A549 (cell line): ENCODE data around the gene UXS1. TPM values are rescaled to one million over a fixed set of nuclear protein-coding genes. Genes with fewer than 3 reads are reported as not detected.

Experiments used
- ATAC-seq, 2 experiments: fragments of 200-7000 bp in 1 of 2; fragments of >200 bp in 1 of 2; cut with Nextera tagmentation in 1 of 2; cut with Tn5 transposase in 1 of 2; 3 replicates each; pipeline versions ENCODE4 v1.8.0 to v1.9.1; 2018 to 2020; ENCODE audit warnings: mild to moderate bottlenecking in 1 of 2, moderate library complexity in 1 of 2
- CTCF ChIA-PET: fragments of 300-600 bp; sonication (Branson Sonifier 250); formaldehyde crosslinking; extraction: SDS; loops from one replicate; lab custom pipeline; 2021; ENCODE audit warnings: antibody characterized with exemption, inconsistent platforms; lab: Yijun Ruan, JAX
- POLR2A ChIA-PET: fragments of 350-600 bp; formaldehyde crosslinking; extraction: SDS; loops from one replicate; lab custom pipeline; 2021; ENCODE audit warnings: antibody characterized with exemption, inconsistent platforms; lab: Yijun Ruan, JAX
- DNase-seq, 2 experiments: peaks; one replicate each; pipeline versions ENCODE4 v3.0.0 to v3.0.0-alpha.2; 2011 to 2016; ENCODE audit warnings: low read depth in 1 of 2, low spot score in 1 of 2
- FAIRE-seq: peaks from 2 replicates; lab custom pipeline; 2011; peaks lifted over from hg19 to GRCh38; lab: Jason Lieb, UNC
- H3K27ac ChIP-seq, 2 experiments: fragments of >200 bp; sonication (Bioruptor Twin); formaldehyde crosslinking; 3 replicates each; pipeline ENCODE4 v1.5.1; 2016 to 2017
- H3K4me1 ChIP-seq: fragments of >200 bp; sonication (Bioruptor Twin); formaldehyde crosslinking; 3 replicates; pipeline ENCODE4 v1.6.1; 2016
- H3K4me2 ChIP-seq: fragments of >200 bp; sonication (Bioruptor Twin); formaldehyde crosslinking; 3 replicates; pipeline ENCODE4 v1.6.1; 2016
- H3K4me3 ChIP-seq: fragments of >200 bp; sonication (Bioruptor Twin); formaldehyde crosslinking; 3 replicates; pipeline ENCODE4 v1.5.1; 2016
- H3K9me3 ChIP-seq: fragments of >200 bp; sonication (Bioruptor Twin); formaldehyde crosslinking; 3 replicates; pipeline ENCODE4 v1.6.1; 2016
- BHLHE40 ChIP-seq: IDR thresholded peaks from 2 replicates; pipeline ENCODE4 v1.6.1; 2012; ENCODE audit warnings: low read depth, low read length, inconsistent platforms
- CBX8 ChIP-seq: fragments of 200-600 bp; sonication (generic); IDR thresholded peaks from 2 replicates; pipeline ENCODE4 v1.6.1; 2016
- CHD4 ChIP-seq: fragments of 200-600 bp; sonication (generic); IDR thresholded peaks from 2 replicates; pipeline ENCODE4 v1.6.1; 2016; ENCODE audit warnings: antibody characterized with exemption, mild to moderate bottlenecking, borderline replicate concordance
- EHMT2 ChIP-seq: fragments of 200-600 bp; sonication (generic); IDR thresholded peaks from 2 replicates; pipeline ENCODE4 v1.6.1; 2016; ENCODE audit warnings: antibody characterized with exemption, low read depth, mild to moderate bottlenecking, moderate library complexity
- EP300 ChIP-seq, 2 experiments: fragments of >200 bp; sonication (Bioruptor Twin); formaldehyde crosslinking; IDR thresholded peaks; 2 replicates in 1 of 2; 3 replicates in 1 of 2; pipeline ENCODE4 v1.6.1; 2016 to 2017
- FOSB ChIP-seq: fragments of 250-450 bp; sonication (Bioruptor Pico); IDR thresholded peaks from 2 replicates; pipeline ENCODE4 v1.5.0; 2020; ENCODE audit warnings: mild to moderate bottlenecking, moderate library complexity
- FOSL2 ChIP-seq, 2 experiments: fragments of 450-650 bp in 1 of 2; fragments of >200 bp in 1 of 2; sonication (Bioruptor Twin) in 1 of 2; formaldehyde crosslinking; IDR thresholded peaks; 2 replicates each; pipeline versions ENCODE4 v1.5.0 to v1.6.1; 2016 to 2020; ENCODE audit warnings: mild to moderate bottlenecking in 1 of 2, moderate library complexity in 1 of 2
- FOXS1 ChIP-seq: fragments of 250-450 bp; sonication (Bioruptor Pico); IDR thresholded peaks from 2 replicates; pipeline ENCODE4 v1.5.0; 2020; ENCODE audit warnings: mild to moderate bottlenecking, moderate library complexity
- GATA3 ChIP-seq: IDR thresholded peaks from 2 replicates; pipeline ENCODE4 v1.6.1; 2012; ENCODE audit warnings: borderline replicate concordance
- HDAC2 ChIP-seq: fragments of 200-600 bp; sonication (generic); IDR thresholded peaks from 2 replicates; pipeline ENCODE4 v1.6.1; 2016
- HEYL ChIP-seq: fragments of 250-450 bp; sonication (Bioruptor Pico); IDR thresholded peaks from 2 replicates; pipeline ENCODE4 v1.8.0; 2021; ENCODE audit warnings: mild to moderate bottlenecking, moderate library complexity
- HOXA7 ChIP-seq: fragments of 250-450 bp; sonication (Bioruptor Pico); IDR thresholded peaks from 2 replicates; pipeline ENCODE4 v1.5.0; 2020; ENCODE audit warnings: mild to moderate bottlenecking, moderate library complexity
- KDM5A ChIP-seq: fragments of 200-600 bp; sonication (generic); IDR thresholded peaks from 2 replicates; pipeline ENCODE4 v1.6.1; 2016; ENCODE audit warnings: antibody characterized with exemption, mild to moderate bottlenecking
- MAFK ChIP-seq: fragments of 450-650 bp; IDR thresholded peaks from 2 replicates; pipeline ENCODE4 v1.6.1; 2014; ENCODE audit not compliant: partially characterized antibody
- NPAS2 ChIP-seq: fragments of 250-450 bp; sonication (Bioruptor Pico); IDR thresholded peaks from 2 replicates; pipeline ENCODE4 v1.8.0; 2022; ENCODE audit warnings: mild to moderate bottlenecking, moderate library complexity, borderline replicate concordance
- PHF8 ChIP-seq: fragments of 200-600 bp; sonication (generic); IDR thresholded peaks from 2 replicates; pipeline ENCODE4 v1.6.1; 2016; ENCODE audit warnings: low read depth, mild to moderate bottlenecking, antibody characterized with exemption, moderate library complexity, borderline replicate concordance
- POLR2AphosphoS2 ChIP-seq: conservative IDR thresholded peaks from 2 replicates; pipeline ENCODE4 v1.6.1; 2012; ENCODE audit warnings: low read length, improper control_type of control experiment, inconsistent platforms
- RAD21 ChIP-seq, 2 experiments: fragments of >200 bp in 1 of 2; sonication (Bioruptor Twin) in 1 of 2; formaldehyde crosslinking in 1 of 2; IDR thresholded peaks in 1 of 2; conservative IDR thresholded peaks in 1 of 2; 2 replicates in 1 of 2; 3 replicates in 1 of 2; pipeline ENCODE4 v1.6.1; 2012 to 2018; ENCODE audit warnings: inconsistent platforms in 1 of 2
- RCOR1 ChIP-seq: fragments of 150-350 bp; IDR thresholded peaks from 2 replicates; pipeline ENCODE4 v1.6.1; 2014; ENCODE audit warnings: antibody characterized with exemption, low read length, low read depth
- RNF2 ChIP-seq: fragments of 200-600 bp; sonication (generic); IDR thresholded peaks from 2 replicates; pipeline ENCODE4 v1.6.1; 2016; ENCODE audit warnings: low read depth, mild to moderate bottlenecking, antibody characterized with exemption, moderate library complexity, borderline replicate concordance
- TP53 ChIP-seq: fragments of 250-450 bp; sonication (Bioruptor Pico); IDR thresholded peaks from 2 replicates; pipeline ENCODE4 v1.5.0; 2021; ENCODE audit warnings: mild to moderate bottlenecking, moderate library complexity
- ZNF302 ChIP-seq: fragments of 250-450 bp; sonication (Bioruptor Pico); IDR thresholded peaks from 2 replicates; pipeline ENCODE4 v1.9.0; 2021; ENCODE audit warnings: inconsistent platforms, mild to moderate bottlenecking, moderate library complexity
- WGBS: methylation state at CpG from one replicate; pipeline ENCODE4 v1.1.6; 2017; ENCODE audit errors: missing lambda C conversion rate; 5-methylcytosine and 5-hydroxymethylcytosine counted together
- polyA plus RNA-seq, 4 experiments: library from polyadenylated mRNA; depleted of rRNA in 3 of 4; stranded (reverse); fragments of >200 nt; fragmentation: RNase III in 1 of 4; extraction: RNeasy Plus Mini Kit Qiagen cat#74134 plus additional on column Dnase treatment in 1 of 4; gene quantifications; 2 replicates in 3 of 4; 3 replicates in 1 of 4; pipeline ENCODE4 v1.2.3, GENCODE V29; 2011 to 2017
- TF ChIP-seq, protein P1 (sequence below): fragments of >200 bp; sonication (Bioruptor Twin); formaldehyde crosslinking; IDR thresholded peaks from 3 replicates; pipeline ENCODE4 v1.6.1; 2016
- TF ChIP-seq, protein P2 (sequence below): fragments of 150-350 bp; IDR thresholded peaks from 2 replicates; pipeline ENCODE4 v1.6.1; 2014; ENCODE audit warnings: low read depth, mild to moderate bottlenecking, low read length
- TF ChIP-seq, protein P3 (sequence below): fragments of >200 bp; sonication (Bioruptor Twin); formaldehyde crosslinking; IDR thresholded peaks from 3 replicates; pipeline ENCODE4 v1.5.1; 2016
- TF ChIP-seq, protein P4 (sequence below): fragments of 450-650 bp; IDR thresholded peaks from 2 replicates; pipeline ENCODE4 v1.6.1; 2014; ENCODE audit warnings: antibody characterized with exemption

Gene UXS1
- polyA plus RNA-seq, 2 of the 4 experiments (the other 2 are of a cell fraction) = 50.5 to 53.2 TPM

DNA sequence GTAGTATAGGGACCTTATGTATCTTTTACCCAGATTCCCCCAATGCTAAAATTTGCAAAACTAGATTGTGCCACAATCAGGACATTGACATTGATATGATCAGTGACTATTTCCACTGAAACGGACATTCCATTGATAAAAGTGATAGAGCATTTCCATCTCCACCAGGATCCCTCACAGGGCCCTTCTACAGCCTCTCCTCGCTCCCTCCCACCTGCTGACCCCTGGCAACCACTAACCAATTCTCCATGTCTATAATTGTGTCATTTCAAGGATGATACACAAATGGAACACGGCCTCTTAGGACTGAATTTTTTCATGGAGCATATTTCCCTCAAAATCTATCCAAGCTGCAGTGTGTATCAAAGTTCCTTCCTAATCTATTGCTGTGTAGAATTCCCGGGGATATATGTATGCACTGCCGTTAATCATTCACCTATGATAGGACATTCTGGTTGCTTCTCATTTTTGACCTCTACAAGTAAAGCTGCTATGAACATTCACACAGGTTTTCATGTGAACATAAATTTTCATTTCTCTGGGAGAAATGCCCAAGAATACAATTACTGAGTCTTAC lies 67.3 kb downstream of the UXS1 start (continued):
- no peak for TF ChIP-seq FOSL2 (IDR thresholded peaks at IDR 0.05)
- TF ChIP-seq FOSL2 (CRISPR knock-in tag; IDR thresholded peaks at IDR 0.05) = no peak
- no peak for TF ChIP-seq CBX8
- TF ChIP-seq, protein P1, sequence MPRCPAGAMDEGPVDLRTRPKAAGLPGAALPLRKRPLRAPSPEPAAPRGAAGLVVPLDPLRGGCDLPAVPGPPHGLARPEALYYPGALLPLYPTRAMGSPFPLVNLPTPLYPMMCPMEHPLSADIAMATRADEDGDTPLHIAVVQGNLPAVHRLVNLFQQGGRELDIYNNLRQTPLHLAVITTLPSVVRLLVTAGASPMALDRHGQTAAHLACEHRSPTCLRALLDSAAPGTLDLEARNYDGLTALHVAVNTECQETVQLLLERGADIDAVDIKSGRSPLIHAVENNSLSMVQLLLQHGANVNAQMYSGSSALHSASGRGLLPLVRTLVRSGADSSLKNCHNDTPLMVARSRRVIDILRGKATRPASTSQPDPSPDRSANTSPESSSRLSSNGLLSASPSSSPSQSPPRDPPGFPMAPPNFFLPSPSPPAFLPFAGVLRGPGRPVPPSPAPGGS = no peak
- TF ChIP-seq TP53 (CRISPR knock-in tag) = no peak

DNA sequence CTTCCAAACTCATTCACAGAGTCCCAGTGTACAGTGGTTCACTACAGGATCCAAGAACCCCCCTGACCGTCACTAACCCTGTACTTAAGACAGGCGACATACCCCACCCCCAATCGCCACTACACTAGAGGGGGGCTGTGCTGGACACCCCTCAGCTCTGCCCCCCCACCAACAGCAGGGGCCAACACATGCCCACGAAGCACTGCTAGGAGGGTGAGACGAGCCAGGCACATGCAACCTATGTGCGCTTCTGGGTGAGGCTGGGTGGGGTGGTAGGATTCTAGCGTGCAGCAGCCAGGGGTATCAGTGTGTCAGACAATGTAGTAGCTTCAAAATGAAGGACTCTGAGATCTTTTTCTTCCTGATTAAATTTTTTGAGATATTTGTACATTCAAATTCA lies 67.8 kb downstream of the UXS1 start:
- ATAC-seq (no peak), DNase-seq (no peak), FAIRE-seq (no peak)
- 95% methylated on average over 6 of the region's 7 CpGs for WGBS
- no peak for TF ChIP-seq HOXA7 (CRISPR knock-in tag)
- TF ChIP-seq ZNF302 (CRISPR knock-in tag) = no peak
- no peak for TF ChIP-seq MAFK
- TF ChIP-seq CHD4 = no peak
- TF ChIP-seq FOXS1 (CRISPR knock-in tag) = no peak
- no peak for TF ChIP-seq NPAS2 (CRISPR knock-in tag)
- no peak for TF ChIP-seq EHMT2
- no peak for TF ChIP-seq RCOR1
- TF ChIP-seq KDM5A = no peak
- TF ChIP-seq, protein P2, sequence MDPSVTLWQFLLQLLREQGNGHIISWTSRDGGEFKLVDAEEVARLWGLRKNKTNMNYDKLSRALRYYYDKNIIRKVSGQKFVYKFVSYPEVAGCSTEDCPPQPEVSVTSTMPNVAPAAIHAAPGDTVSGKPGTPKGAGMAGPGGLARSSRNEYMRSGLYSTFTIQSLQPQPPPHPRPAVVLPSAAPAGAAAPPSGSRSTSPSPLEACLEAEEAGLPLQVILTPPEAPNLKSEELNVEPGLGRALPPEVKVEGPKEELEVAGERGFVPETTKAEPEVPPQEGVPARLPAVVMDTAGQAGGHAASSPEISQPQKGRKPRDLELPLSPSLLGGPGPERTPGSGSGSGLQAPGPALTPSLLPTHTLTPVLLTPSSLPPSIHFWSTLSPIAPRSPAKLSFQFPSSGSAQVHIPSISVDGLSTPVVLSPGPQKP = no peak
- no peak for TF ChIP-seq HDAC2
- peaks cover 28% of the 10 kb centered on the region for H3K4me1 ChIP-seq
- no peak overlapping the region for H3K4me3 ChIP-seq
- no peaks in the 10 kb centered on the region for H3K9me3 ChIP-seq
- ChIA-PET CTCF (no interaction called here), POLR2A (no interaction called here)
- H3K27ac ChIP-seq = no peak overlapping the region
- H3K4me2 ChIP-seq = no peak overlapping the region

DNA sequence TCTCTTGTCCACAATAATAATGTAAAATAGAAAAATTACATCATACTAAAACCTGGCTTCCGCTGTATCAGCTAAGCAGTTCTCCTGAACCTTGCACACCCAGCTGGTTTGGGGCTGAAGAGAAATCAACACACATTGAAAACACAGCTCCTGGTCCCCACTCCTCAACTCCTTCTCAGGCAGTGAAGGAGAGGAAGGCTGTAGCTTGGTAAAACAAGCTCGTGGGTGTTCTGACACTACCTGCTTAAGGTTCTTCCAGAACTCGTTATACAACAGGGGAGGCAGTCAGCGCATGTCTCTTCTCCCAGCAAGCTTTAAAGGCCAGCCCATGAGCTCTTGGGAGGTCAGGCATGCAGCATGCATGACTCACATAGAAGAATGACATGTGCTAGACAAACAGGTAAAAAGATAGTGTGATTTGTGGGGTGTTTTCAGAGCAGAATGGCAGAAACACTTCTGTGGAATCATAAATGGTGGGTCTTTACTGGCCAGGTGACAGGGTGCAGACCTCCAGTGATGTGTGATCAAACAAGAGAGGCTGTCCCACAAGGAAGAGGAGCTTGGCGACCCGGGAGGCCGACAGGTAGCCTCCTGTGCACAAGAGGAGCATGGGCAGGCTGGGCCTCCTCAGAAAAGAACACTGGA lies 69.1 kb downstream of the UXS1 start:
- no peaks in the 10 kb centered on the region for H3K9me3 ChIP-seq
- FAIRE-seq = no peak
- 88% methylated on average over 7 of the region's 7 CpGs for WGBS
- POLR2A ChIA-PET = no interaction called here
- peaks cover 22% of the 10 kb centered on the region for H3K4me1 ChIP-seq
- H3K4me3 ChIP-seq = no peak overlapping the region
- H3K4me2 ChIP-seq = no peak overlapping the region
- TF ChIP-seq HEYL (no peak), FOSB (no peak), PHF8 (no peak), POLR2AphosphoS2 (no peak), RNF2 (no peak), CHD4 (no peak), GATA3 (no peak), BHLHE40 (no peak), TP53 (CRISPR knock-in tag) (no peak), EP300 (IDR thresholded peaks at IDR 0.05) (no peak), RAD21 (conservative IDR thresholded peaks at IDR 0.05 in 1 of 2, IDR thresholded peaks at IDR 0.05 in 1 of 2) (no peak)
- TF ChIP-seq, protein P3, sequence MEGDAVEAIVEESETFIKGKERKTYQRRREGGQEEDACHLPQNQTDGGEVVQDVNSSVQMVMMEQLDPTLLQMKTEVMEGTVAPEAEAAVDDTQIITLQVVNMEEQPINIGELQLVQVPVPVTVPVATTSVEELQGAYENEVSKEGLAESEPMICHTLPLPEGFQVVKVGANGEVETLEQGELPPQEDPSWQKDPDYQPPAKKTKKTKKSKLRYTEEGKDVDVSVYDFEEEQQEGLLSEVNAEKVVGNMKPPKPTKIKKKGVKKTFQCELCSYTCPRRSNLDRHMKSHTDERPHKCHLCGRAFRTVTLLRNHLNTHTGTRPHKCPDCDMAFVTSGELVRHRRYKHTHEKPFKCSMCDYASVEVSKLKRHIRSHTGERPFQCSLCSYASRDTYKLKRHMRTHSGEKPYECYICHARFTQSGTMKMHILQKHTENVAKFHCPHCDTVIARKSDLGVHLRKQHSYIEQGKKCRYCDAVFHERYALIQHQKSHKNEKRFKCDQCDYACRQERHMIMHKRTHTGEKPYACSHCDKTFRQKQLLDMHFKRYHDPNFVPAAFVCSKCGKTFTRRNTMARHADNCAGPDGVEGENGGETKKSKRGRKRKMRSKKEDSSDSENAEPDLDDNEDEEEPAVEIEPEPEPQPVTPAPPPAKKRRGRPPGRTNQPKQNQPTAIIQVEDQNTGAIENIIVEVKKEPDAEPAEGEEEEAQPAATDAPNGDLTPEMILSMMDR = no peak
- TF ChIP-seq, protein P4, sequence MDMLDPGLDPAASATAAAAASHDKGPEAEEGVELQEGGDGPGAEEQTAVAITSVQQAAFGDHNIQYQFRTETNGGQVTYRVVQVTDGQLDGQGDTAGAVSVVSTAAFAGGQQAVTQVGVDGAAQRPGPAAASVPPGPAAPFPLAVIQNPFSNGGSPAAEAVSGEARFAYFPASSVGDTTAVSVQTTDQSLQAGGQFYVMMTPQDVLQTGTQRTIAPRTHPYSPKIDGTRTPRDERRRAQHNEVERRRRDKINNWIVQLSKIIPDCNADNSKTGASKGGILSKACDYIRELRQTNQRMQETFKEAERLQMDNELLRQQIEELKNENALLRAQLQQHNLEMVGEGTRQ = no peak
- CTCF ChIA-PET = interaction anchor here (1.1 to 1.4 kb wide), 2 partner anchors 9 to 16 kb away, joined by 3 to 4 read pairs; no protein-coding TSS in a partner anchor
- no peak overlapping the region for H3K27ac ChIP-seq
- ATAC-seq = no peak
- DNase-seq = no peak
